Stimulated activated CD8-positive, alpha-beta memory T cell treated with anti-CD3 and anti-CD28 coated beads, Interleukin-2, amount 100 ng/mL, for 1 hour (primary cell): ENCODE data around the gene MYLK.

ENCODE experiments used
- DNase-seq, 2 donors: peaks; one replicate each; pipeline ENCODE4 v3.0.0-alpha.2; 2020; ENCODE audit warnings: low read depth in 2 of 2

The MYLK gene

DNA sequence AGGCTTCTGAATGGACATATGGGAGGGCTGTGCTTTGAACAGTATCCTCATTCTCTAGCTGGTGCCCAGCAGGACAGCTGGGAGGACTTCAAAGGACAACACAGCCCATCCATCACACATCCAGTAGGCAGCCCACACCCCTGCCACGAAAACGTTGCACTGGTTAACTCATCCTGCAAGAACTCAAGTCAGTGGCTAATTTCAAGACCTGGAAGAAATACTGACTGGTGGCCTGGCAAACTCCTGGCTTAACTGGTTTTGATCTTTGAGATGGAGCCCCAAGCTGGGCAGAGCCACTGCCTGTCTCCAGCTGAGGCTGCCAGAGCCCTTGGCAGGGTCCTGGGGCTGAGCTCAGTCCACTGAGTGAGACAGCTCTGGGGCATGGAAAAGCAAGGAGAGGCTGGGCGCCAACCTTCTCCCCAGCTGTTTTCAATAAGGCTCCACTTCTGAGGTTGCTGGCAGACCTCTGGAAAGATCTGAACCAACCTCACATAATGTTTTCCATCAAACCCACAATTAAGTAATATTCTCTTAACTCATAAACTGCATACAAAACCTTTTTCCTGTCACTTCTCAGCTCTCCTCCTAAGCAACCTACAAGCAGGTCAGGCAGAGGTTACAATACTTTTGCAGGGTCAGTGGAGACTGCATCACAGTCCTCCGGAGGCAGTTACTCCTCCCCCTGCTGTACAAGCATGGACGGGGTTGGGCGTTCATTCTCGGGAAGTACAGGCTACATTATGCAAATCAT is 110.3 kb downstream of the MYLK start:
- DNase-seq, result no peak

DNA sequence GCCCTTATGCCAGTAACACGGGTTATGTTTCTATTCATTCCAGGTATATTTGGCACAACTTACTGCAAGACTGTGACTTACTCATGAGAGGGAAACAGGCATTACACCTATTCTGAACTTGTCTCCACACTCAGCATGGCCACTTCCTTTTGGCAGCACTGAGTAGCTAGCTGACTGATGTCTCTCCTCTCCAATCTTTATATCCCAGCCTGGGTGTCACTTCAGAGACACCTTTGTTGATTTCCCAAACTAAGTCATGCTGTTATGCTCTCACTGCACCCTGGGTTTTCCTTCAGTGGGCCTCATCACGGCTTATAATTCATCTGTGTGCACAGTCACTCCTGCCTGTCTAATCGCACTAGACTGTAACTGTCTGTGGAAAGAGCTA is 114.8 kb downstream of the MYLK start:
- DNase-seq, result no peak

GRCh38 chr3:123768480-123769355 is 115.4 kb downstream of the MYLK start:
- no peak for DNase-seq

- no peak for DNase-seq
Observed at GRCh38 chr3:123767564-123768292, 116.4 kb downstream of the MYLK start.

- DNase-seq, result no peak
Observed at GRCh38 chr3:123767009-123767372, 117.1 kb downstream of the MYLK start.

DNA sequence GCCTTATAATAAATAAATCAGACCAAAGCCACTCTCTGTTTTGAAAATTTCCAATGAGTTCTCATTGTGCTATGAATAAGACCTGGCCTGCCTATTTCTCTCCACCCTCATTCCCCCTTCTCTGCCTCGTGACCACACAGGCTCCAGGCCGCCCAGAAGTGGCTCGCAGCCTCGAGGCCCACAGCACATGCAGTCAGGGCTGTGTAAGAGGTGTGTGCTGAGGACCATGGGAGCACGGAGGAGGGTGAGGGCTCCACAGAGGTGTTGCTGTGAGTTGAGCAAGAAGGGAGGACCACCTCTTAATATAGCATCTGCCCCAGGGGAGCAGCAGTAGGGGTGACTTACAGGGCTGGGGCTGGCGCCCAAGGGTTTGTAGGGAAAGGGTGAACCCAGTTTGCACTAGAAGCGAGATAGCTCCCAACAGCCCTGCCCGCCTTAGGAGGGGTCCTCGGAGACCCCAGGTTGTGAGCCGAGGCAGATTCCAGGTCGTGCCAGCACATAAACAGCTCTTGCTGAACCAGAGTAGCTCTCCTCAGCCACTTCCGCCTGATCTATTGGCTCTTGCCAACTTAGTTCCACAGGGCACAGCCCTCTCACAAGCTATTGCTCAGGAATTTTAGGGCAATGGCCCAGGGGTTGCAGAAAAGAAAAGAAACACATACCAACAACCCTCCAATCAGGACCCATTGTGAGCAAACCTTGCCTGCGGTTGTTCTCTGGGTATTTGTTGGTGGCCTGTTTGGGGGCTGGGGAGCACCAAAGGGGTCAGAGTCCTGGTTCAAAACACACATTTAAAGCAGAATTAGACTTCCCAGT is 117.7 kb downstream of the MYLK start:
- DNase-seq, result no peak

GRCh38 chr3:123765475-123766128 is 118.5 kb downstream of the MYLK start:
- no peak for DNase-seq

DNA sequence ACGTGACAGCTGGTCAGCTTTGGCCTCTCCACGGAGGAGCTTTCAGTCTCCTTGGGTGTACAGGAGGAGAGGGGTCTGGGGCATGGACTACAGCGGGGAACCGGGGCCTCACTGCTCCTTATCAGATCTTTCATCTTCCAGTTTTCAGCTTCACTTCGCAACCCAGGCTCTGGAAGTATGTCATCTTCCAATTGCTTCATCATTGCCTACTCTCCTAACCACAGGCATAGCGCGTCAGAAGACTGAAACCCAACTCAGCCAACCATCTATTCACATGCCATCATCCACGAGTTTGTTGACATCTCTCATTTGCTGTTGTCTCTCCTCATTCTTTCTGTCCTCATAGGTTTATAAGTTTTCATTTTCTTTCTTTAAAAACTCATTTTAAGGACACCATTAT is 119.5 kb downstream of the MYLK start:
- DNase-seq, result no peak

- no peak for DNase-seq
Observed at GRCh38 chr3:123762805-123763204, 121.3 kb downstream of the MYLK start.

DNA sequence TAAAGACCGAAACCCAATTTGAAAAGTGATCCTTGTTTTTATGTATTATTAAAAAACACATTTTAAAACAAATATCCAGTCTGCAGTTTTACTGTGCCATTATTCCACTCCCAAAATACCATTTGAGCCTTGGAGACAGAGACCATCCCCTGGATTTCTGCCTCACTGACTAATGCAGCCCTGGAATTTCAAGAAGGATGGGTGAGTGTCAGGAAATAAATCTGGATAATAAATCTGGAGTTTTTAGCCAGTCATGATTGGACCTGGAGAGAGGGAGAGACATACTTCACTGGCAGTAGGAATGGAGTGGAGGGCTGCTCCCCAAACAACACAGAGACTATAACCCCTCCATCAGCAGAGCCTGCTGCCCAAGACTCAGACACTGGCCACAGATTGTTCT is 123.3 kb downstream of the MYLK start:
- DNase-seq, result no peak

DNA sequence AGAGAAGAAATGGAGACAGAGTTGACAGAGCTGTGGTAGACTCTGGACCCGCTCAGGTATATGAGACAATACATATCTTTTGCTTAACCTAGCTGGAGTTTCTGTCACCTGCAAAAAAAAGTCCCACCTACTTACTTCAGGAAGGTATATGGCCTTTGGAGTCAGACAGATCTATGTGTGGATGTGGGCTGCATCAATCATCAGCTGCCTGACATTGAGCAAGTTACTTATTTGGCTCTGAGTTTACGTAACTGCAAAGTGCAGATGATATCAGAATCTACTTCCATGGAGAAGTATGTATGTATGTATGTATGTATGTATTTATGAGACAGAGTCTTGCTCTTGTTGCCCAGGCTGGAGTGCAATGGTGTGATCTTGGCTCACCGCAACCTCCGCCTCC is 124.3 kb downstream of the MYLK start:
- DNase-seq, result no peak

DNA sequence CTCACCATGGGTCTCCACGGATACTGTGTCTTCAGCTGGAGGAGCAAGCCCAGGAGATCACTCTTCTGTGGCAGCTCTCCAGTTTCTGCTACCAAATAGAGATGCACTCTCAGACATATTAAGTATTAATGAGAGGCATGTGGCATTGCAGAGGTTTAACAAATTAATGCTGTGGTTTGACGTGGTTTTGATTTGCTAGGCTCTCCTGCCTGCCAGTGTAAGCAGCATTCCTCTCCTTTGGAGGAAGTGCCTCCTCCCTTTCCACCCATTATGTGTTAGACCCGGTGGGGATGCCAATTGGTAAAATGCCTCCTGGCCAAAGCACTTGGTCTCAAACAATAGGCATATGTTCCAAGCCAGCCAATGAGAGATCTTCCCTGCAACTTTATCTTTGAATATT is 124.8 kb downstream of the MYLK start:
- no peak for DNase-seq

- no peak for DNase-seq
Observed at GRCh38 chr3:123758081-123758564, 126.0 kb downstream of the MYLK start.

DNA sequence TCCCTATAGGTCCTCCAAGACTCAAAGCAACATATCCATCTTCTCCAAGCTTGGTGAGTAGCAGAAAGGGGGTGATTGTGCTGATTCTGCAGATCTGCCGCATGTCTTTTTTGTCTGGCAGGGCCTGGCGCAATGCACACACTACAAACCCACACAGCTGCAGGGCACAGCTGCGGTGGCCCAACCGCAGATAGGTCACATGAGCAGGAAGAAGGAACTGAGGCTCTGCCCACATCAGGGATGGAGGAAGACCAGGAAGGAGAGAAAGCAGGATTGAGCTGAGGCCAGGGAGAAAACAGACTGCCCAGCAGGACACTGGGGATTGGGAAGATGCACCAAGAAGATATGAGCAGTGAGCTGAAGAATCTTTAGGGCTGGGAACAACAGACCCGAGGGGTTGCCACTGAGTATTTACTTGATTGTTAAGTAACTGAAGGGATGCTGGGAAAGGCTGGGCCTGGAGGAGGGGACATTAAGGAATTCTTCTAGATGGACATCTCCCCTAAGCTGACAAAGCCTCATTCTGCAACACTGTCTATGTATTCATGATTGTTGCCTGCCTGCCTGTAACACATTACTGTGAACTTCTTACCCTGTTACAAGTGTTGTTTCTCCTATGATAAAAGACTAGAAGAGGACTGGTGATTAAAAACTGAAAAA is 126.7 kb downstream of the MYLK start:
- no peak for DNase-seq

GRCh38 chr3:123755501-123755900 is 128.6 kb downstream of the MYLK start:
- no peak for DNase-seq

- DNase-seq, result no peak
Observed at GRCh38 chr3:123755085-123755484, 129.0 kb downstream of the MYLK start.

DNA sequence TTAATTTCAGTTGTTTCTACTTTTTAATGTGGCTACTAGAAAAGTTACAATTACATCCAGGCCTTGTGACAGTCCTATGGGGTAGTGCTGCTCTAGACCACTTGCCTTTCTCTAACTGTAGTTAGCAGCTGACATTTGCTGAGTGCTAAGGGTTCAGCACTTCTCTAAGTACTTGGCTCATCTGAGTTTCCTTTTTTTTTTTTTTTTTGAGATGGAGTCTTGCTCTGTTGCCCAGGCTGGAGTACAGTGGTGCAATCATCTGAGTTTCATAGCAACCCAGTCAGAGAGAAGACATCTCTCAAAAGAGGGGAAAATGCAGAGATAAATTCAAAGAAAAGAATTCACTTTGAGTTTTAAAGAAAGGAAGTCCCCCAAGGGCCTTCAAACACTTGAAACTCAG is 130.8 kb downstream of the MYLK start:
- DNase-seq, result no peak

GRCh38 chr3:123752228-123752627 is 131.9 kb downstream of the MYLK start:
- no peak for DNase-seq

DNA sequence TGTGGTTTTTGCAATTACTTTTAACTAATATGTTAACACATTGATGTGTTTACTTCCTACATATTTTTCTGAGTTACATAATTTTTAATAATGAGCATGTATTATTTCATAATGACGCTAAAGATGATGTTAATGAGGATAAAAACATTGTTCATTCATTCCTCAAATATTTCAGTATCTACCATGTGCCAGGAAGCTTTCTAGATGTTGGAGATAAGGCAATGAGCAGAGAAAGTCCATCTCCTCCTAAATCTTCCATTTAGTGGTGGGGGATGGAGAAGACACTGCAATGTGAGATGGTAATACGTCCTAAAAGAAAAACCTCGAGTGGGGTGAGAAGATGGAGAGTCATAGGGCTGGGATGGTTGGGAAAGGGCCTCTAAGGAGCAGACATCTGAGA is 132.7 kb downstream of the MYLK start:
- DNase-seq, result no peak

- DNase-seq, result no peak
Observed at GRCh38 chr3:123750659-123751420, 133.3 kb downstream of the MYLK start.
